B cell (primary cell): Measurements from ENCODE around the gene SRD5A3.

ENCODE experiments used
- CTCF ChIP-seq: fragments of 200-600 bp; IDR thresholded peaks from one replicate; pipeline ENCODE4 v1.8.0; 2022; ENCODE audit warnings: antibody characterized with exemption, mild to moderate bottlenecking
- EZH2 ChIP-seq: IDR thresholded peaks from 2 replicates; pipeline ENCODE4 v1.6.1; 2012; ENCODE audit warnings: borderline replicate concordance, low read depth, mild to moderate bottlenecking, moderate library complexity, low read length; ENCODE audit not compliant: insufficient read depth, poor library complexity, severe bottlenecking

GRCh38 chr4:55363691-55364351 is 17.8 kb downstream of the SRD5A3 start:
- TF ChIP-seq CTCF (no peak), EZH2 (no peak)
